ENCODE results near the gene SPSB4. TPM values are rescaled to one million over a fixed set of nuclear protein-coding genes. Genes with fewer than 3 reads are reported as not detected.

Gene SPSB4
- total RNA-seq, 1 donor from 2014 or later: 2.2 TPM

- H3K36me3 Mint-ChIP-seq (ENCODE audit: low read depth, unreplicated experiment): no peaks in the 10 kb centered on the region
- H3K4me3 ChIP-seq (ENCODE audit: insufficient read depth, low read depth, low read length): no peak overlapping the region
- H3K4me2 ChIP-seq (ENCODE audit: low read length): no peak overlapping the region
- FAIRE-seq: no peak
- H3K27ac Mint-ChIP-seq (ENCODE audit: unreplicated experiment): no peak overlapping the region
- no peak for TF ChIP-seq EZH2 (IDR thresholded peaks at IDR 0.05; ENCODE audit: insufficient read depth, low read length)
- no peak for TF ChIP-seq CTCF (IDR thresholded peaks at IDR 0.05; ENCODE audit: insufficient read depth, low read depth, low read length)
- no peaks in the 10 kb centered on the region for H3K9me3 Mint-ChIP-seq (ENCODE audit: unreplicated experiment)
- H3K79me2 ChIP-seq (ENCODE audit: insufficient read depth, low read length): no peaks in the 10 kb centered on the region
- H3K36me3 ChIP-seq (ENCODE audit: insufficient read depth, low read length): no peaks in the 10 kb centered on the region
- H3K4me1 ChIP-seq (ENCODE audit: insufficient read depth, low read length): no peaks in the 10 kb centered on the region
- H3K9me3 ChIP-seq (ENCODE audit: insufficient read depth, low read depth, low read length): no peaks in the 10 kb centered on the region
- H3K27me3 Mint-ChIP-seq (ENCODE audit: low read depth, unreplicated experiment): peaks cover 34% of the 10 kb centered on the region
- no peak overlapping the region for H2AFZ ChIP-seq (ENCODE audit: low read depth, low read length)
- no peak overlapping the region for H3K4me3 Mint-ChIP-seq (ENCODE audit: unreplicated experiment)
- no peak for DNase-seq (ENCODE audit: low read depth)
- H3K27ac ChIP-seq (ENCODE audit: low read depth, low read length): no peak overlapping the region
- H3K4me1 Mint-ChIP-seq (ENCODE audit: low read depth, unreplicated experiment): no peaks in the 10 kb centered on the region
- no peaks in the 10 kb centered on the region for H4K20me1 ChIP-seq (ENCODE audit: insufficient read depth, low read length)
- H3K9ac ChIP-seq (ENCODE audit: low read length): no peak overlapping the region
- peaks cover 31% of the 10 kb centered on the region for H3K27me3 ChIP-seq (ENCODE audit: insufficient read depth, low read length)
Observed at GRCh38 chr3:141045849-141046248, 5.3 kb upstream of the SPSB4 start.

GRCh38 chr3:141047168-141047567 is 4.0 kb upstream of the SPSB4 start:
- H3K27ac Mint-ChIP-seq (ENCODE audit: unreplicated experiment): no peak overlapping the region
- FAIRE-seq: no peak
- no peak overlapping the region for H2AFZ ChIP-seq (ENCODE audit: low read depth, low read length)

More at GRCh38 chr3:141047168-141047567, 4.0 kb upstream of the SPSB4 start:
- H3K4me1 ChIP-seq (ENCODE audit: insufficient read depth, low read length): peaks cover 4% of the 10 kb centered on the region
- H3K9ac ChIP-seq (ENCODE audit: low read length): no peak overlapping the region
- TF ChIP-seq EZH2 (IDR thresholded peaks at IDR 0.05; ENCODE audit: insufficient read depth, low read length) (no peak), CTCF (IDR thresholded peaks at IDR 0.05; ENCODE audit: insufficient read depth, low read depth, low read length) (no peak)
- H3K36me3 ChIP-seq (ENCODE audit: insufficient read depth, low read length): no peaks in the 10 kb centered on the region
- peaks cover 32% of the 10 kb centered on the region for H3K27me3 ChIP-seq (ENCODE audit: insufficient read depth, low read length)
- no peak for DNase-seq (ENCODE audit: low read depth)
- Mint-ChIP-seq H3K9me3 (ENCODE audit: unreplicated experiment) (no peaks in the 10 kb centered on the region), H3K27me3 (ENCODE audit: low read depth, unreplicated experiment) (peaks cover 36% of the 10 kb centered on the region), H3K4me3 (ENCODE audit: unreplicated experiment) (no peak overlapping the region), H3K36me3 (ENCODE audit: low read depth, unreplicated experiment) (no peaks in the 10 kb centered on the region), H3K4me1 (ENCODE audit: low read depth, unreplicated experiment) (peaks cover 2% of the 10 kb centered on the region)
- H3K4me2 ChIP-seq (ENCODE audit: low read length): no peak overlapping the region
- H4K20me1 ChIP-seq (ENCODE audit: insufficient read depth, low read length): no peaks in the 10 kb centered on the region
- H3K27ac ChIP-seq (ENCODE audit: low read depth, low read length): no peak overlapping the region
- H3K4me3 ChIP-seq (ENCODE audit: insufficient read depth, low read depth, low read length): no peak overlapping the region
- H3K79me2 ChIP-seq (ENCODE audit: insufficient read depth, low read length): no peaks in the 10 kb centered on the region
- no peaks in the 10 kb centered on the region for H3K9me3 ChIP-seq (ENCODE audit: insufficient read depth, low read depth, low read length)
